ENCODE measurements around the gene RIMBP2. TPM values are rescaled to one million over a fixed set of nuclear protein-coding genes. Genes with fewer than 3 reads are reported as not detected.
"Not testable (repeated sequence)": the region's sequence is repeated elsewhere in the genome, so short reads cannot be mapped to it uniquely, and the experiment has no call there.

RIMBP2 gene
- total RNA-seq, 1 donor from 2014 or later = 0.27 TPM

GRCh38 chr12:130651188-130651959 lies 64.7 kb downstream of the RIMBP2 start:
- intact Hi-C loops (cut with DNase I) = no loop called here
- Histone ChIP-seq H3K4me3 (no peak overlapping the region), H3K9me3 (no peaks in the 10 kb centered on the region), H3K27me3 (ENCODE audit: low read depth) (peaks cover 4% of the 10 kb centered on the region), H3K36me3 (no peaks in the 10 kb centered on the region), H3K4me1 (no peaks in the 10 kb centered on the region), H3K27ac (no peak overlapping the region)
- DNase-seq = no peak
- no peak for ATAC-seq
- TF ChIP-seq, protein P1, sequence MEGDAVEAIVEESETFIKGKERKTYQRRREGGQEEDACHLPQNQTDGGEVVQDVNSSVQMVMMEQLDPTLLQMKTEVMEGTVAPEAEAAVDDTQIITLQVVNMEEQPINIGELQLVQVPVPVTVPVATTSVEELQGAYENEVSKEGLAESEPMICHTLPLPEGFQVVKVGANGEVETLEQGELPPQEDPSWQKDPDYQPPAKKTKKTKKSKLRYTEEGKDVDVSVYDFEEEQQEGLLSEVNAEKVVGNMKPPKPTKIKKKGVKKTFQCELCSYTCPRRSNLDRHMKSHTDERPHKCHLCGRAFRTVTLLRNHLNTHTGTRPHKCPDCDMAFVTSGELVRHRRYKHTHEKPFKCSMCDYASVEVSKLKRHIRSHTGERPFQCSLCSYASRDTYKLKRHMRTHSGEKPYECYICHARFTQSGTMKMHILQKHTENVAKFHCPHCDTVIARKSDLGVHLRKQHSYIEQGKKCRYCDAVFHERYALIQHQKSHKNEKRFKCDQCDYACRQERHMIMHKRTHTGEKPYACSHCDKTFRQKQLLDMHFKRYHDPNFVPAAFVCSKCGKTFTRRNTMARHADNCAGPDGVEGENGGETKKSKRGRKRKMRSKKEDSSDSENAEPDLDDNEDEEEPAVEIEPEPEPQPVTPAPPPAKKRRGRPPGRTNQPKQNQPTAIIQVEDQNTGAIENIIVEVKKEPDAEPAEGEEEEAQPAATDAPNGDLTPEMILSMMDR (IDR thresholded peaks at IDR 0.05) = no peak

DNA sequence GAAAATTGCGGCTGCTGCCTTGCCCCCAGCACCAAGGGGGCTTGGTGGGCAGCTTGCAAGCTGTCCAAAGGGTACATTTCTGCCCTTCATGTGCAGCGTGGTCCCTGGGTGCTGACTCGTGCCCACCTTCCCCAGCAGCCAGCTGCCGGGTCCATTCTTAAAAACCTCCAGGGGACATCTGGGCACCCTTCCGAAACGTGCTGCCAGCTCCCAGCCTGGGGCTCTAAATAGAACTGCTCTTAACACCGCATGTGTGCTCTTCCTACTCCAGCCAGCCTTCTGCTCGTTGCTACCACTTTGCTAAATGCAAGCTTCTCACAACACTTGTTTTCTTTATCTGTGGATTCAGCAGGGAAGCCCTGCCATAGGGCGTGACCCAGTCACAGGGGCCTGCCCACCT lies 66.0 kb downstream of the RIMBP2 start:
- no peak for DNase-seq

DNA sequence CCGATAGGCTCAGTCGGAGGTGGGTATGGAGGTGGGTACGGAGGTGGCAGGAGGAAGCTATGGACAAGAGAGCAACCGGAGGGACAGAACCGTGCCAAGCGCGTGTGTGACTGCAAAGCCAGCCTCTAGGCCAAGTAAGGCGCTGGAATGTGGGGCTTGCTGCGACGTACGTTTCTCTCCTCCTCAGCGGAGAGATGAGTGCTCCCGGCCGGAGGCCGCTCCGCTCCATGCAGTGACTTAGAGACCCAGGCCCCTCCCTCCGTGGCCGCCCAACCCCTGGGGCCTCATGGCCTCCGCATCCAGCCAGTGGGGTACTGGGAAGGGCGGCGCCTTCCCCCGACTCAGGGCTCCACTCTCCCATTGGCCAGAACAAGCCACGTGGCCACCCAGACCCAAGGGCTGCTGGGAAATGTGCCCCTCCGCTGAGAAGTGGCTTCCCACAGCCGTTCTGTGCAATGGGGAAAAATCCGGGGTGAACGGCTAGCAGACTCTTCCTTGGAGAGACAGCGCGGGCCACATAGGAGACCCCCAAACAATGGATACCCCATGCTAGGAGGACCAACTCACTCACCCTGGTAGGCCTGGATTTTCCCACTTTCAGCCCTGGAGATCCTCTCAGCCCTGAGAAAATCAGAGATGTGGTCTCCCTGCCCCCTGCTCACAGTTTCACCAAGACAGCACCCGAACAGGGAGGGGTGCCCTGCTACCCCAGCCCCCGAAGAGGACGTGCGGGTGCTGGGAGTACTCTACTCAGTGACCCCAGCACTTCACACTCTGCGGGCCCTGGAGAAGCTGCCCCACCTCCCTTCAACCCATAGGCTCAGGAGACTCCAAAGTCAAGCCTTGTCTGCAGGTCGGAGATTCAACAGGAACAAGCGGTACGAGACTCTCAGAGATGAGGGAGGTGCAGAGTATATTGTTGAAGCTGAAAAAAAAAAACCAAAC lies 66.7 kb downstream of the RIMBP2 start:
- ATAC-seq = peak in 1 of 2 donors; percentile 29
- no peak overlapping the region for H3K27ac ChIP-seq
- H3K9me3 ChIP-seq = no peaks in the 10 kb centered on the region
- H3K36me3 ChIP-seq = no peaks in the 10 kb centered on the region
- H3K27me3 ChIP-seq (ENCODE audit: low read depth) = no peaks in the 10 kb centered on the region
- TF ChIP-seq, protein P1 (IDR thresholded peaks at IDR 0.05) = no peak
- no peak for DNase-seq
- no peak overlapping the region for H3K4me3 ChIP-seq
- H3K4me1 ChIP-seq = no peaks in the 10 kb centered on the region
- intact Hi-C loops (cut with DNase I) = no loop called here

More for the DNA sequence above, 66.0 kb downstream of the RIMBP2 start:
- Histone ChIP-seq H3K4me3 (no peak overlapping the region), H3K27ac (no peak overlapping the region), H3K9me3 (no peaks in the 10 kb centered on the region), H3K27me3 (ENCODE audit: low read depth) (no peaks in the 10 kb centered on the region), H3K4me1 (no peaks in the 10 kb centered on the region), H3K36me3 (no peaks in the 10 kb centered on the region)
- TF ChIP-seq, protein P1 (IDR thresholded peaks at IDR 0.05) = no peak
- ATAC-seq = no peak
- intact Hi-C loops (cut with DNase I) = no loop called here

DNA sequence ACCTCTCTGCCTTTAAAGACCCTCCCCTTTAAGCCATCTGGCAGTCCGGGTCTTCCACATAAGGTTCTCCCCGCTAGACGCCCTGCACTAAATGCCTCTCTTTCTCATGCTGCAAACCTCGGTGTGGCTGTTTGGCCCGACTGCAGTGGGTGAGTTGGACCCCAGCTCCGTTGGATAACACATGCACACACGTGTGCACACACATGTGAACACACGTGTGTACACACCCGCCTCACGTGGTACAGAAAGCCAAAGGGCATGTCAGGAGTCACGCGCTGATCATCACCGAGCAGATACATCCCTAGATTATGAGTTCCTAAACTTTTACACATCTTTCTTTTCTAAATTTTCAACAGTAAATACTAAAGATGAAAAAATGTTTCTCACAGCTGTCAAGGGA lies 68.3 kb downstream of the RIMBP2 start:
- no peak for DNase-seq
- Histone ChIP-seq H3K27me3 (ENCODE audit: low read depth) (no peaks in the 10 kb centered on the region), H3K9me3 (no peaks in the 10 kb centered on the region), H3K4me3 (no peak overlapping the region), H3K27ac (no peak overlapping the region), H3K4me1 (no peaks in the 10 kb centered on the region), H3K36me3 (no peaks in the 10 kb centered on the region)
- no peak for ATAC-seq
- intact Hi-C loops (cut with DNase I) = no loop called here
- TF ChIP-seq, protein P1 (IDR thresholded peaks at IDR 0.05) = no peak

DNA sequence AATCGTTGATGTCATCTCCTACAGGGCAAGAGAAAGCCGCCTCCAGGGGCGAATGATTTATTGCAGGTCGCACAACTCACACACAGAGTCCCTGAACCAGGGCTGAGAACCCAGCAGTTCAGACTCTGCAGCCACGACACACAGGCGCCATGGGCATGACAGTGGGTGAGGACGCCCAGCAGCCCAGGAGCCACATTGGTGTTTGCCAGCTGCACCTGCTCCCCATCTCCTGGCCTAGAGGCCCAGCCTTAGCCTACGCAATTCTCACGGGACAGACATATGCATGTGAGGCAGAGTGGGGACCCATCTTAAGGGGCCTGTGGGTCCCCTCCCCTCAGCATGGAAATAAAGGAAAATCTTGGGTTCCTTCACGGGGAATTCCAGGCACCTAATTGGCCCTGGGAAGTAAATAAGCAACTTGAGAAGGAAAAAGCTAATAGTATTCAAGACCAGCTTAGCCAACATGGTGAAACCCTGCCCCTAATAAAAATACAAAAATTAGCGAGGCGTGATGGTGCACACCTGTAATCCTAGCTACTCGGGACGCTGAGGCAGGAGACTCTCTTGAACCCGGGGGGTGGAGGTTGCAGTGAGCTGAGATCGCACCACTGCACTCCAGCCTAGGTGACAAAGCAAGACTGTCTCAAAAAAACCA lies 69.3 kb downstream of the RIMBP2 start:
- intact Hi-C loops (cut with DNase I) = no loop called here
- Histone ChIP-seq H3K36me3 (no peaks in the 10 kb centered on the region), H3K27ac (no peak overlapping the region), H3K9me3 (no peaks in the 10 kb centered on the region), H3K27me3 (ENCODE audit: low read depth) (no peaks in the 10 kb centered on the region), H3K4me3 (no peak overlapping the region), H3K4me1 (no peaks in the 10 kb centered on the region)
- no peak for DNase-seq
- no peak for ATAC-seq
- TF ChIP-seq, protein P1 (IDR thresholded peaks at IDR 0.05) = no peak

DNA sequence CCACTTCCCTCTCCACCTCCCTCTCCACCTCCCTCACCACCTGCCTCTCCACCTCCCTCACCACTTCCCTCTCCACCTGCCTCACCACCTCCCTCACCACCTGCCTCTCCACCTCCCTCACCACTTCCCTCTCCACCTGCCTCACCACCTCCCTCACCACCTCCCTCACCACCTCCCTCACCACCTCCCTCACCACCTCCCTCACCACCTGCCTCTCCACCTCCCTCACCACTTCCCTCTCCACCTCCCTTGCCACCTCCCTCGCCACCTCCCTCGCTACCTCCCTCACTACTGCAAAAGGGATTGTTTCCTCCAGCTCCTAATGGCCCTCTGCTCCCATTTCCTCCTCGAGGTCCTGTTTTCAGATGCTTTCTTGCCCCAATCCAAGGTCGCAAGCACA lies 69.9 kb downstream of the RIMBP2 start:
- H3K27ac ChIP-seq; H3K4me3 ChIP-seq; H3K36me3 ChIP-seq; ATAC-seq; H3K9me3 ChIP-seq; DNase-seq; intact Hi-C loops (cut with DNase I); H3K4me1 ChIP-seq; H3K27me3 ChIP-seq (ENCODE audit: low read depth): not testable (repeated sequence)
